ENCODE data around the gene UCHL5.
"Not testable (repeated sequence)": the region's sequence is repeated elsewhere in the genome, so short reads cannot be mapped to it uniquely, and the experiment has no call there.

UCHL5 gene

DNA sequence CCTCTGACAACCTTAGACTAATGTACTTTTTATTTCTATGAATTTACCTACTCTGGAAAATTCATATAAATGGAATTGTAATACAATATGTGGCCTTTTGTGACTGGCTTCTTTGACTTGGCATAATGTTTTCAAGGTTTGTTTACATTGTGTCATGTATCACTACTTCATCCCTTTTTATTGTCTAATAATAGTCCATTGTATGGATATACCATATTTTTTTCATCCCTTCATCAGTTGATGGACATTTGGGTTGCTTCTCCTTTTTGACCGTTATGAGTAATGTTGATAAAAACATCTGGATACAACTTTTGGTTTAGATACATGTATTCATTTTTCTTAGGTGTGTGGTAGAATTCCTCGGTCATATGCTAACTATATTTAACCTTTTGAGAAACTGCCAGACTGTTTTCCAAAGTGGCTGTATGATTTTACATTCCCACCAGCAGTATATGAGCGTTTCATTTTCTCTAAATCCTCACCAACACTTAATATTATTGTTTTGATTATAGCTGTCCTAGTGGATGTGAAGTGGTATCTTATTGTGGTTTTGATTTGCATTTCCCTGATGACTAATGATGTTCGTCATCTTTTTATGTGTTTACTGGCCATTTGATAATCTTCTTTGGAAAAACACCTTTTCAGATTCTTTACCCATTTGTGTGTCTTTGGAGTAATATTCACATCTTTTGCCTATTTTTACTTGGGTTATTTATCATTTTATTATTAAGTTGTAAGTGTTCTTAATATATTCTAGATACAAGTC, 3.7 kb upstream of the UCHL5 start:
- no peak for DNase-seq

DNA sequence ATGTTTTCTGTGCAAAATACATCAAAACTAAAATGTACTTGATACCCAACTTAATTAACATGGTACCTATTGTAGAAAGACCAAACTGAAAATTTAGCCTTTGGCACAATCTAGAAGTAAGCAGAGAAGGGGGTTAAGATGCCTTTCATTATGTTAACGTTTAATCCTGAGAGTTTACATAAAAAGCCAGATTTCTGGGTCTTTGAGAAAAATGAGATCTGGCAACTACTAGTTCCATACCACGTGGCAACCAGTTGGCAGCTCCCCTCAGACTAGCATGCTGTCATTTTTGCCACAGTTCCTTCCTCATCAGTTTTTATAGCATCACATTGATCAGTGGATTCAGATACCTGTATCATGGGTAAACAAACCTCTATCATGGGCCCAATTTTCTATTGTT, 1.8 kb upstream of the UCHL5 start:
- DNase-seq: no peak

DNA sequence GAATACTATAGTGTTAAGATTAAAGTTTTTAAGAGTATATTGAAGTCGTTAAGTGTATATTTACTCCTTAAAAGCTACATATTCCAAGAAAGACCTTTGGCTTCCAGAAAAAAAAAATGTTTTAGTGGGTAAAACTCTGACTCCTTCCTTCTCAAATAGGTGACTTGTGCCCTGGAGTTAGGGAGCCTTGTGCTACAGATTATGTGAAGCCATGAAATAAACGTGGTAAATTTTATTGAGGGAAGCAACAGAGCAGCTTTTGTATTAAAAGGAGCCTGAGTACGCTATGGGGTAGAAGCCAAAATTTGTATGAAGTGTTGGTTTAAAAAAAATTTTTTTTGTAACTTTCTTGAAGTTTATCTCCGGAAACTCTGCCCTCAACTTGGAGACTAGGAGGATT, 1.2 kb upstream of the UCHL5 start:
- DNase-seq: no peak

DNA sequence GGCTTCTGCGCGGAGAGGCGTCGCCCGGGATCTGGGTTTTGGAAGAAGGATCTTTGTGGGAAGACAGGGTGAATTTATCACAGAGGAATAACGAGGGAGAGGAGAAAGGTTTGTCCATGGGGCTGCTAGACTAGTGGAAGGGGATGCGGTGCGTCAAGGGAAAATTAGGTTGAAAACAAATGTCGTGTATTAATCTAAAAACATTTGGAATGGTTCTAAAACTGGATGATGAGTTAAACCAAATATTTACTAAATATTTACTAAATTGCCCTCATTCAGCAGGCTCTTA, 899 bp upstream of the UCHL5 start:
- DNase-seq: no peak

DNA sequence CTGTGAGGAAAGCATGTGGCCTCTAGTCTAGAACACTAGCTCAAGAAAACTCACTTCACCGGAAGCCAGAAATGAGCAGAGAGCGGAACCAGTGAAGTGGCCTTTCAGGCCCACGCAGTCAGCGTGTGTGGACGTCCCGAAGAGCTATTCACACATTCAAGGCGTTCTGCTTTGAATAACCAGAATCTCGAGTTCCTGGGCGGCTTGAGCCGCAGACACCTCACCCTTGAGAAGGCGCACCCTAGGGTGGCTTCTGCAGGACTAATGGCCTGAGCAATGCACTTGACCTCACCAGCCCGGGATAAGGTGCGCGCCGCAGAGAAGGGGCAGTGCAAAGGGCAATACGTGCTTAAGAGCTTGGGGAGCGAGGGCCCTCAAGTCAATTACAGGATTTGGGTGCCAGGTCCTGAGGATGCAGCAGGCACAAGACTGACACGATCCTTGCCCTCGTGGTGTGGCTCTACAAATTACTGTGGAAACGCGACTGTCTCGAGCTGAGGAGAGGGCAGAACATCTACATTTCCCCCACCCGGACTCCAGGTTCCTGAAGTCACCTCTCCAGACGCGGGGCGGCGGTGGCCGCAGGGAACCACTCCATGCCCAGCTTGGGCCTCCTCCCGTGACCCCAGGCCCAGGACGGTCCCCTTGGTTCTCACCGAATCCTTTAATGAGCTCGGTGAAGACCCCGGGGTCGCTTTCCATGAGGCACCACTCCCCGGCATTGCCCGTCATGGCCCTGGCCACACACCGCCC, 455 bp downstream of the UCHL5 start:
- DNase-seq: no peak

DNA sequence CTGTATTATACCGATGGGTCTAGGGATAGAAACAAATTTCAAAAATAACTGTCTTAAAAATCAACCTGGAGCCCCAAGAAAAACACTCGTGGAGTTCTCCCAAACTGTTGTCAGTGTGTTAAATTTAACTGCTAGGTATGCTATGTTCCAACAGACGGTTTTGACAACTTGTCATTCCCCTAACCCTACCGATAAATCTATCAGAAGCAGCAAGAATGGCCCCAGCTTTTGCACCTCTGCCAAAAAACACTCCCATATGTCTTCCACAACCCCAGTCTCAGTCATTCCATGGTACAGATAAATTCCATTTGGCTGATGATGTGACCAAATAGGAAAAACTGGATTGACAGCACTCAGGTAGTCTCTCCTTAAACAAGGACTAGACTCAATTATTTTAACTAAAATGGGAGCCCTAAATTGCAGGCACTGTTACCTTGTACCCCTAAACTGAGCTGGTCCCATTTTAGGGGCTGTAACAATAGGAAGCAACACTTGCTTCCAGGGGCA, 4.9 kb downstream of the UCHL5 start:
- DNase-seq: no peak

DNA sequence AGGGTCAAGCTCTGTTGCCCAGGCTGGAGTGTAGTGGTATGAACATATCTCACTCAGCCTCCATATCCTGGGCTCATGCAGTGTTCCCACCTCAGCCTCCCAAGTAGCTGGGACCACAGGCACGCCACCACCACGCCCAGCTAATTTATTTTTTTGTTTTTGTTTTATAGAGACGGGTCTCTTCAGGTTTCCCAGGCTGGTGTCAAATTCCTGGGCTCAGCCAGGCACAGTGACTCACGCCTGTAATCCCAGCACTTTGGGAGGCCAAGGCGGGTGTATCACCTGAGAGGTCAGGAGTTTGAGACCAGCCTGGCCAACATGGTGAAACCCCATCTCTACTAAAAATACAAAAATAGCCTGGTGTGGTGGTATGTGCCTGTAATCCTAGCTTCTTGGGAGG, 10.2 kb downstream of the UCHL5 start:
- DNase-seq: not testable (repeated sequence)

DNA sequence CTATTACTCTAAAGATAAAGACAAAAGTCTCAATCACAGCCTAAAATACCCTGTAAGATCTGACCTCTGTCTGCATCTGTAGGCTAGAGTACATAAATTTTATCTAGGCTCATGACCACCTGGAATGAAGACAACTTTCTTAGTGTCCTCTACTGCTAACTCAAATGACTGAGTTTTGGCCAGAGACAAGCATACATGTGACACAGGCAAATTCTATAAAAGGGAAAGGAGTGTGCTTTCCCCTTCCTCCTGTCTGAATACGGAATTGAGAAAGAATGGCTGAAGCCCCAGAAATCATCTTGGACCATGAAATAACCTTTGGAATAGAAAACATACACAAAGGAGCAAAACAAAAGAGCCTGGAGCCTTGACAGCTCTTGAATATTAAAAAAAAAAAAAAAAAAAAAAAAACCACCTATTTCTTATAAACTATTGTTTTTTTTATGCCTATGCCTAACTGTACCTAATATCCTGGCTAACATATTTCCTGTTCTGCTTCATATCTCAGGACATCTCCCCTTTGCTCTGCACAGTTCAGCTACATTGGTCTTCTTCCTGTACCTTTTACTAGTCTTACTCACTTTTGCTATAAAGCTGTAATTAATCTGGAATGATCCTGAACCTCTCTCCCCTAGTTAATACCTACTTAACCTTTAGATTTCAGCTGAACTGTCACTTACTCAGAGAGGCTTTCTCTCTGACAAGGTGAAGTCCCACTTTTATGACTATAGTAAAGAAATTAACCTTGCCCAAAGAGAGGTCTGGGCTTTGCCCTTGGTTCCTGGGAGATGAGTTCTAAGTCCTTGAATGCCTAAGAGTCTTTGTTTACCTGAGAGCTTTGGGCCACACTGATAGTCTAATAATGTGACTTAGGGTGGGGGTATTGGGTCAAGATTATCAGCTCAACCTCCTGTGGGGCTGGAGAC, 16.1 kb downstream of the UCHL5 start:
- no peak for DNase-seq

DNA sequence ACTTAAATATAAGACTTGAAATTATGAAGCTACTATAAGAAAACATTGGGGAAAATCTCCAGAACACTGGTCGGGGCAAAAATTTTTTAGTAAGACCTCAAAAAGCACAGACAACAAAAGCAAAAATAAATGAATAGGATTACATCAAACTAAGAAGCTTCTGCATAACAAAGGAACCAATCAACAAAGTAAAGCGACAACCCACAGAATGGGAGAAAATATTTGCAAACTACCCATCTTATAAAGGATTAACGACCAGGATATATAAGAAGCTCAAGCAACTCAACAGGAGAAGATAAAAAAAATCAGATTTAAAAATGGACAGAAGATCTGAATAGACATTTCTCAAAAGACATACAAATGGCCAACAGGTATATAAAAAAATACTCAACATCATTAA, 19.1 kb downstream of the UCHL5 start:
- DNase-seq: no peak

DNA sequence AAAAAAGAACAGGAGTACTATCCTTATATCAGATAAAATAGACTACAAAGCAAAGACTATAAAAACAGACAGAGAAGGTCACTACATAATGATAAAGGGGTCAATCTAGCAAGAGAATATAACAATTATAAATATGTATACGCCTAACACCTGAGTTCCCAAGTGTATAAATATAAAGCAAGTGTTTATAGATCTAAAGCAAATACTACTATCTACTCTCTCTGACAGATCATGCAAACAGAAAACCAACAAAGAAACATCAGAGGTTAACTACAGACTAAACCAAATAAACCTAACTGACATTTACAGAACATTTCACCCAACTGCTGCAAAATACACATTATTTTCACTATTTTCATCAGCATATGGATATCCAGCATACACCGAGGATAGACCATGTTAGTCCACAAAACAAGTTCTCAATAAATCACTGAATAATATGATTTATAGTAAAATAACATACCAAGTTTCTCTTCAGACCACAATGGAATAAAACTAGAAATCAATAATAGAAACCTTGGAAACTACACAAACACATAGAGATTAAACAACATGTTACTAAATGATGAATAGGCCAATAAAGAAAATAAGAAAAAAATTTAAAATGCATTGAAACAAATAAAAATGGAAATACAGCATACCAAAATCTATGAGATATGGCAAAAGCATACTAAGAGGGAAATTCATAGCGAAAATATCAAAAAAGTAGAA, 22.7 kb downstream of the UCHL5 start:
- DNase-seq: no peak

DNA sequence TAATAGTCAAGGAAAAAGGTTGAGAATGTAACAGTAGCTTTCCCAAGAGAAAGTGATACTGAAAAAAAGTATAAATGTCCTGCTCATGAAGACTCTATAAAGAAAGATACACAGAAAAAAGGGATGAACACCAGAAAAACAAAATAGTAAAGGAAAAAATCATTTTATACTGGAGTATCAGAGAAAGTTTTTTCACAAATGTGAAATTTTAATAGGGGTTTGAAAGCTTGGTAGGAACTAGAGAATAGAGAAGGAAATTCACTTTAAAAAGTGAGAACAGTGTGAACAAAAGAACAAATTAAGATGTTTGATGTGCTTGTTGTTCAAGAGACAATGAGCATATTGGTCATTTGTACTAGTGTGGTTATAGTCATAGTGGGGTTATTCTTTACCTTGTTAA, 25.6 kb downstream of the UCHL5 start:
- DNase-seq: no peak

DNA sequence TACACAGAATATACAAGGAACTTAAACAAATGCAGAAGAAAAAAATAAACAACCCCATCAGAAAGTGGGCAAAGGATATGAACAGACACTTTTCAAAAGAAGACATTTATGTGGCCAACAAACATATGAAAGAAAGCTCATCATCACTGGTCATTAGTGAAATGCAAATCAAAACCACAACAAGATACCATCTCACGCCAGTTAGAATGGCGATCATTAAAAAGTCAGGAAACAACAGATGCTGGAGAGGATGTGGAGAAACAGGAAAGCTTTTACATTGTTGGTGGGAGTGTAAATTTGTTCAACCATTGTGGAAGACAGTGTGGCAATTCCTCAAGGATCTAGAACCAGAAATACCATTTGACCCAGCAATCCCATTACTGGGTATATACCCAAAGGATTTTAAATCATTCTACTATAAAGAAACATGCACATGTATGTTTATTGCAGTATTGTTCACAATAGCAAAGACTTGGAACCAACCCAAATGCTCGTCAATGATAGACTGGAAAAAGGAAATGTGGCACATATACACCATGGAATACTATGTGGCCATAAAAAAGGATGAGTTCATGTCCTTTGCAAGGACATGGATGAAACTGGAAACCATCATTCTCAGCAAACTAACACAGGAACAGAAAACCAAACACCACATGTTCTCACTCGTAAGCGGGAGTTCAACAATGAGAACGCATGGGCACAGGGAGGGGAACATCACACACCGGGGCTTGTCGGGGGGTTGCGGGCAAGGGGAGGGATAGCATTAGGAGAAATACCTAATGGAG, 26.3 kb downstream of the UCHL5 start:
- DNase-seq: not testable (repeated sequence)

DNA sequence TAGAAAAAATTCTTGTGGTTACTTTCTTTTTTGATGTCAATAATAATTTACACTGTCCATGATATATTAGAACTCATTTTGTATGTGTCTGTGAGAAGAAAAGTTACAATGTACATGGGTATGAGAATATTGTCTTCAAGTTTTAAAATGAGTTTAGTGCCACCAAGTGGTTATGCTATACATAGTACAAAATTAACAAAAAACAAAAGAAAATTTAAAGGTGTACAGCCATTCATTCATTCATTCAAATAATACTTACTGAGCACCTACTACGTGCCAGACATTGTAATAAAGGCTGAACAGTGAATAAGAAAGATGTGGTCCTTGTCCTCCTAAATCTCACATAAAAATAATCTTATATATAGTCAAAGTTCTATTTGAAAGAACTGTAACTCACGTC, 27.7 kb downstream of the UCHL5 start:
- no peak for DNase-seq

DNA sequence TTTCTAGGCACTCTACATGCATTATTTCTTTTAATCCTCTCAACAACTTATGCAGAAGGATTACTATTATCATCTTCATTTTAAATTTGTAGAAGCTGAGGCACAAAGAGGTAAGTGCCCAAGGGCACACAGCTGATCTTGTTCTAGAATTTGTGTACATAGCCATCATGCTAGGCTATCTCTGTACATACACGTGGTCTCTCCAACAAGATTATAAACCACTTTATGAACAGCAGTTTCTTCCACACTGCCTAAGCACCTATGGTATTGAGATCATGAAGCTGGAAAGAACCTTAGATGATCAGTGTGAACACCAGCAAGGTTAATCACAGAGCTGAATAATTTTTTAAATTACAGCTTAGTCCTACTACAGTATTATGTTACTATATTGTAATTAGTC, 28.9 kb downstream of the UCHL5 start:
- no peak for DNase-seq

DNA sequence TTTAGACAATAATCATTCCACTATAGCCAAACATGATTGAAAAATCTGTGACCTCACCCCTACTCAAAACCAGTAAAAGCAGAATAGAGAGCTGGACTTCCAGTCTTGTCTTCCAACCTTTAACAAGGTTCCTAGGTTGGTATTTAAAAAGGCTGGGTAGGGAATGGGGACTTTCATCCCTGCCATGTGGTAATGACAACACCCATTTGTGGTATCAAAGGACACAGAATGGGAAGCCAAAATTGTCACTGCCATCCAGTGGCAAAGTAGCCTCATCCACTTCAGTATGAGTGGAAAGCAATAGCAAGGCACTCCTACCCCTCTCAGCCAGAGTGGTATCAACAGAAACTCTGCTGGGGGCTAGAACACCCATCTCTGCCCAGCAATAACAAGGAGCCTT, 33.9 kb downstream of the UCHL5 start:
- no peak for DNase-seq

DNA sequence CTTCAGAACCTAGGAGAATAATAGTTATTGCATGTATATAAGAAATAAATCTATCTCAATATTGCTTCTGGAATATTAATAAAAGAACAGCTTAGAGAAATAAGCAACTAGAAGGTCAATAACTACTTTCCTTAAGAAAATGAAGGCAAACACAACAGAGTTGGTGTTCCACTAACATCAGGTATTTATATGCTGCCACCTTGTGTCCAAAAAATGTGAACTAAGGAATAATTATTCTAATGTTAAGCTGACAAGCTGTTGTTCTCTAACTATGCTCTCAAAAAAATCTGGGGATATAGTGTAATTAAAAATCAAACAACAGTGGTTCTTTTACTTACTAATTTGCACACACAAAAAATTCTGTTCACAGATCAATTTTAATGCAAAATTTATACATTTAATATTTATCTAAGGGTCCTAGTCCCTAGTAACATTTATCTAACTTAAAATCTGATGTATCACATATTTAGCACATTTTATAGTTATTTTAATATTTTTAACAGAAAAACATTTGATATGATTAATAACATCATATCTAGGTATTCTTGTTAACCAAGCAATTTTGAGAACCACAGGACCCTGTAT, 39.6 kb downstream of the UCHL5 start:
- DNase-seq: peak; percentile 7

DNA sequence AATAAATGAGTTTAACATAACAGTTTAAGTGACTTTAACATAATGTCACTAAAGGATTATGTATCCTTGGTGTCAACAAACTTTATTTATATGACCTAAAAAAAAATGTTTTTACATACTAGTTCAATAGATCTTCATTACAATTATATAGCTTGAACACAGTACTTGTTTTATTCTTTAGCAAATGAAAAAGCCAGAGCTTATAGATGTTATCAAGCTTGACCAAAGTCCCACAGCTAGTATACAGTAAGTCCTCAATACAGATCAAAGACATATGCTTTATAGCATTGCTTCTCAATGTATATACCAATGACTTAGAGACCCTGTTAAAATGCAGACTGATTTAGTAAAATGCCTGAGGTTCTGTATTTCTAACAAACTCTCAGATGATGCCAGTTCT, 42.4 kb downstream of the UCHL5 start:
- DNase-seq: no peak

DNA sequence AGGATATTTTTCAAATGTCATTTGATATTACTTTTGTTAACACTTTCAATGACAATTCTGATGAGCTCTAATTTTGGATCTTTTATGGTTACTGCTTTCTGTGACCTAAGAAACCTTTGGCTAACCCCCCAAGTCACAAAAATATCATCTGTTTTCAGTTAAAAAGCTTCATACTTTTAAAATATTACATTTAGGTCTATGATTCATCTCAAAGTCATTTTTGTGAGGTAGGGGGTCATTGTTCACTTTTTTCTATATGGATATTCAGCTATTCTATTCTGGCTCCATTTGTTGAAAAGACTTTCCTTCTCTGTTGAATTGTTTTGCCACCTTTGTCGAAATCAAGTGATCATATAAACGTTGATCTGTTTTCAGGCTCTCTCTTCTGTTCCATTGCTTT, 44.8 kb downstream of the UCHL5 start:
- no peak for DNase-seq

DNA sequence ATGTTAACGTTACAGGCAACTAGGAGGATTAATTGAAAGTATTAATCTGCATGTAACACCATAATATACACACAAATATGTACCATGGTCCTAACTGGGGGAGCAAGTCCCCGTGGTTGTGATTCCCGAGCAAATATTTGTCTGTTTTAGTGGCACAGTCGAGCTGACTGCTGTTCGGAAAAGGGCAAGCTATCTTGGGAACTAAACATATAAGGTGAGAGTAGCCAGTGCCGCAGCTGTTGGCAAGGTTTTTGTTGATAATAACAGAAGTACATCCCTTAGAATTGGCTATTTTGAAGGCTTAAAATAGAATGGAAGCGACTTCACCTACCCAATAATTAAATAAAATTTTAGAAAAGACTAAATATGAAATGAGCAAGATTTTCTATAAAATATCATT, 45.5 kb downstream of the UCHL5 start:
- no peak for DNase-seq

DNA sequence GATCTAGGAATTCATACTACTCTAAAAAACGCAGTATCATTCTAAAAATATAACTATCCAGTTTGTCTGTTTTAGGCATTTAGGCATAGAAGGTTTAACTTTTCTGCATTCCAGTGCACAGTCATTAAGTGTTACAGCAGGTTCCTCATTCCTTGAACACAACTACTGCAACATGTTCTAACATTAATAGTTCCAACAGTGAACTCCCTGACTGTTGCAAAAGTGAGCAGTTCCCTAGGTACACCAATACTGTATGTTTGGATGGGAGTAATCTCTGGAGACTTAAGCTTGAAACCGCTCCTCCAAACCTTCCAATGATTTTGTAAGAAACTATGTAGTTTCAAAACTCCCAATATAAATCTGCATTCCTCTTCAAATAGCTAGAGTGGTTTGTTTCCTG, 46.2 kb downstream of the UCHL5 start:
- no peak for DNase-seq

DNA sequence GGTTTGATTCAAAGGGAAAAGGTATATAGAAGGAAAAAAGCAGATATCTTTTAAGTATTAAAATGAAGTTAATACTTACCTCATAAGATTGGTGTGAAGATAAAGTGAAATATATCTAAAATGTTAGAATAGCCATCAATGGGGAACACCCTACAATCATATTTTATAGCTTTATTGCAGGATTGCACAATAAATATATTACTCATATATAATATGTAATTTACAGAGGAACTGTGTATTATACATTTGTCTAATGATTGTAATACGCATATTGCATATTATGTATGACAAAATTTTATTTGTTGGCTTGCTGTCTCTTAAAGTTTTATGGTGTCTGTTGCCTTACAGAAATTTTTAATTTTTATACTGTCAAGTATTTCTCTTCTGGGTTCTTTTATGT, 47.8 kb downstream of the UCHL5 start:
- DNase-seq: no peak

DNA sequence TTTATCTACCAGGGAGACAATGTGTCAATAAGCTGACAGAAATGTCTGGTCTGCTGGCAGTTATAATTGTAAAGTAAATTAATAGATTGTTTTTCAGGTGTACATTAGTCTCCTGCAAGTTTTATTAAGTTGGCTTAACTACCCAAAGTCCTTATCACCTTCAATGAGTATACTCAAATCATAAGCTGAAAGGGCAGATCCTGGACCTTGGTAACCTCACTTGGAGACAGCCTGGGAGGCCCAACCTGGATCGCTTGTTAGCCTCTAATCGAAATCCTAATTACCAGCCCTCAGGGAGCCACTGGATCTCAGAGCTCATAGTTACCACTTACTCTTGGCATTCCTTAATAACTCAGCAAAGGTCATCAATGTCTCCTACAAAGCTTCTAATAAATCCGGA, 49.7 kb downstream of the UCHL5 start:
- DNase-seq: no peak
